Measurements from ENCODE around the gene CCNL2.
"Not testable (repeated sequence)": the region's sequence is repeated elsewhere in the genome, so short reads cannot be mapped to it uniquely, and the experiment has no call there.

Gene CCNL2

DNA sequence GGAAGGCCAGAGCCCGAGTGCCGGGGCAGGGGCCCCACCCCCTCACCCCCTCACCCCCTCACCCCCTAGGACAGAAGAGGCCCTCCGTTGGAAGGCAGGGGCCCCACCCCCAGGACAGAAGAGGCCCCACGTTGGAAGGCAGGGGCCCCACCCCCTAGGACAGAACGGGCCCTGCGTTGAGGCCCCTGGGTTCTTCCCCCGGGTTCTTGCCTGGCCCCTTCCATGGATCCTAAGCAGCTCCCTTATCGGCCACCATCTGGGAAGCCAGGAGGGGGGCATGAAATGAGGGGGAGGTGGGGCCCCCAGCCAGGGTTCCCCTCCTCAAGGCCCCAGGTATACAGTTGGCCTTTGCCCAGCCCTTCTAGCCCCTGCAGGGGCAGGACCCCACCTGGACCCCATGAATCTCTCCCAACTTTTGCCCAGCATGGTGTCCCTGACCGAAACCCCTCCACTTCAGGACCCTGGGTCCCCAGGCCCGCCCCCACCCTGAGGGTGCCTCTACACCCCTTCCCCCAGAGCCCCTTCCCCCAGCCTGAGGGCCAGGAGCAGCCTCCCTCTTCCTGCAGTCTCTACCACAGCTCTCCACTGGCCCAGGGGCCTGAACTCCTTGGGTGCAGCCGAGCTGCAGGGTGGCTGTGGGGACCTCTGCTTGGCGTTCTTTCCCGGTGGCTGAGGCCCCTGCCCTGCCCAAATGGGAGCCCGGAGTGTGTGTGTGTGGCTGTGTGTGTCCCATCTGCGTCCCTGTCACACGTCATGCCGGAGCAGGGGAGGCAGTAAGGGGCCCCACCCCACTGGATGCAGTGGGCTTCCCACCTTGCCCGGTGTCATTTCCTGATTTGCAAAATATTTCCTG lies 32.1 kb upstream of the CCNL2 start:
- TF ChIP-seq, protein P1, sequence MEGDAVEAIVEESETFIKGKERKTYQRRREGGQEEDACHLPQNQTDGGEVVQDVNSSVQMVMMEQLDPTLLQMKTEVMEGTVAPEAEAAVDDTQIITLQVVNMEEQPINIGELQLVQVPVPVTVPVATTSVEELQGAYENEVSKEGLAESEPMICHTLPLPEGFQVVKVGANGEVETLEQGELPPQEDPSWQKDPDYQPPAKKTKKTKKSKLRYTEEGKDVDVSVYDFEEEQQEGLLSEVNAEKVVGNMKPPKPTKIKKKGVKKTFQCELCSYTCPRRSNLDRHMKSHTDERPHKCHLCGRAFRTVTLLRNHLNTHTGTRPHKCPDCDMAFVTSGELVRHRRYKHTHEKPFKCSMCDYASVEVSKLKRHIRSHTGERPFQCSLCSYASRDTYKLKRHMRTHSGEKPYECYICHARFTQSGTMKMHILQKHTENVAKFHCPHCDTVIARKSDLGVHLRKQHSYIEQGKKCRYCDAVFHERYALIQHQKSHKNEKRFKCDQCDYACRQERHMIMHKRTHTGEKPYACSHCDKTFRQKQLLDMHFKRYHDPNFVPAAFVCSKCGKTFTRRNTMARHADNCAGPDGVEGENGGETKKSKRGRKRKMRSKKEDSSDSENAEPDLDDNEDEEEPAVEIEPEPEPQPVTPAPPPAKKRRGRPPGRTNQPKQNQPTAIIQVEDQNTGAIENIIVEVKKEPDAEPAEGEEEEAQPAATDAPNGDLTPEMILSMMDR (conservative IDR thresholded peaks at IDR 0.05): no peak
- peak overlapping the region; percentile 99 for H3K27ac ChIP-seq

- peak overlapping the region; percentile 99 for H3K27ac ChIP-seq
- TF ChIP-seq, protein P1 (conservative IDR thresholded peaks at IDR 0.05): no peak; the same call in 1 of the 2 replicates
Measured at GRCh38 chr1:1430114-1430982, 31.2 kb upstream of the CCNL2 start.

DNA sequence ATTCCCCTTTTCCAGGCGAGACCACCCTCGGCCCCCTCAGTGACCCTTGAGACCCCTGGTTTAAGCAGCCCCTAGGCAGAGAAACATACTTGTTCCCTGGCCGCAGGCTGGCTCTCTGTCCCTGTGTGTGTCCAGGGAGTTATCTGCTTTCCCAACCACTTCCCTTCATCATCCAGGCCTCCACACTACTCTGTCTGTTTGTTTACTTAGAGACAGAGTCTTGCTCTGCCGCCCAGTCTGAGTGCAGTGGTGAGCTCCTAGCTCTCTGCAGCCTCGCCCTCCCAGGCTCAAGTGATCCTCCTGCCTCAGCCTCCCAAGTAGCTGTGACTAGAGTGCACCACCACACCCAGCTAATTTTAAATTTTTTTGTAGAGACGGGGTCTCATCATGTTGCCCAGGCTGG lies 30.5 kb upstream of the CCNL2 start:
- H3K27ac ChIP-seq: peak overlapping the region; percentile 99; the same call in 1 of the 2 replicates
- TF ChIP-seq, protein P1 (conservative IDR thresholded peaks at IDR 0.05): no peak

- H3K27ac ChIP-seq: not testable (repeated sequence)
Measured at GRCh38 chr1:1428967-1429366, 29.8 kb upstream of the CCNL2 start.

DNA sequence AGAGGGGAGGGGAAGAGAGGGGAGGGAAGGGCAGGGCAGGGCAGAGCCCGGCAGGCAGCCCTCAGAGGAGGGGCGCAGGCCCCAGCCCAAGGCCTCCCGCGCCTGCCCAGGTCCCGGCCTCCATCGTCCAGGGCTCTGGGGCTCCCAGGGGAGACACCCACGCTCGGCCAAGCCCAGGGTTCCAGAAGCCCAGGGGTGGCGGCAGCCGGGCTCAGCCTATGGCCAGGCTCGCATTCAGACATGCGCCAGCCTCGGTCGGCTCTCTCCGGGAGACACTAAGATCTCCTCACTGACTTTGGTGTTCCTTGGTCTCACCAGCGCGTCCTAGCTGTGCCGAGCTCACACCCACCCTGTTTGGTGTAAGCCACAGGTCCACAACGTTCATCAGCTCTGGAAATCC lies 29.0 kb upstream of the CCNL2 start:
- H3K27ac ChIP-seq: no peak overlapping the region
- TF ChIP-seq, protein P1 (conservative IDR thresholded peaks at IDR 0.05): no peak

DNA sequence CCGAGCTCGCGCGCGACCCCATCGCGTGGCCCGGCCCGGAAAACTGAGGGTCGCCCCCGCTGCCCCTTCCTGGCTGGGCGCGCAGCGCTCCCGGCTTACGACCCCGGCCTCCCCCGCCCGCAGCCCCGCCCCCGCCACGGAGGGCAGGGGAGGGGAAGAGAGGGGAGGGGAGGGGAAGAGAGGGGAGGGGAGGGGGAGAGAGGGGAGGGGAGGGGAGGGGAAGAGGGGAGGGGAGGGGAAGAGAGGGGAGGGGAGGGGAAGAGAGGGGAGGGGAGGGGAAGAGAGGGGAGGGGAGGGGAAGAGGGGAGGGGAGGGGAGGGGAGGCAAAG lies 28.6 kb upstream of the CCNL2 start:
- peak overlapping the region; percentile 41; the same call in 1 of the 2 replicates for H3K27ac ChIP-seq
- TF ChIP-seq, protein P1 (conservative IDR thresholded peaks at IDR 0.05): no peak

DNA sequence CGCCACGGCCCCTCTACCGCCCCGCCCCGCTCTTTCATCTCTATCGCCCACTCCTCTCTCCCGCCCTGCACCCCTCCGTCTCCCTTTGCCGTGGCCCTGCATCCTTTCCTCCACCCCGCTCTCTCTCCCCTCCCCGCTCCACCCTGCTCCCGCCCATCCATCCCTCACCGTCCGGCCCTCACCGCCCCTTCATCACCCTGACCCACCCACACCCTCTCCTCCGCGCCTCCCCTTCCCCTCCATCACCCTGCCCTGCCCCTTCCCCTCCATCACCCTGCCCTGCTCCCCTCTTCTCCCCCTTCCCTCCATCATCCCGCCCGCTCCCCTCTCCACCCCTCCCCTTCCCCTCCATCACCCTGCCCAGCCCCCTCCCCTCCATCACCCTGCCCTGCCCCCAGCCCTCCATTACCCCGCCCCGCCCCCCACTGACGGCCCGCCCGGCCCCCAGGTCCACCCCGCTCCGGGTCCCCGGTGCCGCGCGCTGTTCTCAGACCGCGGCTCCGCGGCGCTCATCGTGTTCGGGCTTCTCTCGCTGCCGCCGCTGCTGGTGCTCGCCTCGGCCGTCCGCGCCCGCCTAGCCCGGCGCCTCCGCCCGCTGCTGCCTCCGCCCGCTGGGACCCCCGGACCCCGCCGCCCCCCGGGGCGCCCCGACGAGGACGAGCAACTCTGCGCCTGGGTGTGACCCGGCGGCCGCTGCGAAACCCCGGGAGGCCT lies 28.1 kb upstream of the CCNL2 start:
- TF ChIP-seq, protein P1 (conservative IDR thresholded peaks at IDR 0.05): no peak
- H3K27ac ChIP-seq: peak overlapping the region; percentile 41; the same call in 1 of the 2 replicates
